Suprapubic skin (tissue), 4 donors: ENCODE data around the gene M6PR.
"Not testable (repeated sequence)": the region's sequence is repeated elsewhere in the genome, so short reads cannot be mapped to it uniquely, and the experiment has no call there.

Source experiments
- CTCF ChIP-seq, 2 donors: fragments of 200-600 bp in 1 of 2; fragments of 450-650 bp in 1 of 2; sonication (generic) in 1 of 2; IDR thresholded peaks; one replicate each; pipeline ENCODE4 v1.5.1; 2016 to 2019; ENCODE audit warnings: antibody characterized with exemption in 2 of 2, mild to moderate bottlenecking in 1 of 2, moderate library complexity in 1 of 2
- EP300 ChIP-seq: sonication (generic); formaldehyde crosslinking; IDR thresholded peaks from one replicate; pipeline ENCODE4 v1.6.1; 2017; ENCODE audit warnings: antibody characterized with exemption
- POLR2A ChIP-seq, 2 donors: fragments of 450-650 bp; IDR thresholded peaks; one replicate each; pipeline ENCODE4 v1.6.1; 2017; ENCODE audit warnings: antibody characterized with exemption in 2 of 2, mild to moderate bottlenecking in 2 of 2, moderate library complexity in 2 of 2
- POLR2AphosphoS5 ChIP-seq, 3 donors: sonication (generic); formaldehyde crosslinking; IDR thresholded peaks; one replicate each; pipeline ENCODE4 v1.6.1; 2017; ENCODE audit warnings: antibody characterized with exemption in 3 of 3

GRCh38 chr12:8934080-8934479, 15.4 kb downstream of the M6PR start:
- TF ChIP-seq POLR2AphosphoS5 (IDR thresholded peaks at IDR 0.05); CTCF (IDR thresholded peaks at IDR 0.05); POLR2A (IDR thresholded peaks at IDR 0.05); EP300: not testable (repeated sequence)
